ENCODE results near the gene APBB3. TPM values are rescaled to one million over a fixed set of nuclear protein-coding genes. Genes with fewer than 3 reads are reported as not detected.

Gene APBB3
- total and polyA plus RNA-seq, 9 donors, result 13.1 to 47.6 (median 36.1) TPM

DNA sequence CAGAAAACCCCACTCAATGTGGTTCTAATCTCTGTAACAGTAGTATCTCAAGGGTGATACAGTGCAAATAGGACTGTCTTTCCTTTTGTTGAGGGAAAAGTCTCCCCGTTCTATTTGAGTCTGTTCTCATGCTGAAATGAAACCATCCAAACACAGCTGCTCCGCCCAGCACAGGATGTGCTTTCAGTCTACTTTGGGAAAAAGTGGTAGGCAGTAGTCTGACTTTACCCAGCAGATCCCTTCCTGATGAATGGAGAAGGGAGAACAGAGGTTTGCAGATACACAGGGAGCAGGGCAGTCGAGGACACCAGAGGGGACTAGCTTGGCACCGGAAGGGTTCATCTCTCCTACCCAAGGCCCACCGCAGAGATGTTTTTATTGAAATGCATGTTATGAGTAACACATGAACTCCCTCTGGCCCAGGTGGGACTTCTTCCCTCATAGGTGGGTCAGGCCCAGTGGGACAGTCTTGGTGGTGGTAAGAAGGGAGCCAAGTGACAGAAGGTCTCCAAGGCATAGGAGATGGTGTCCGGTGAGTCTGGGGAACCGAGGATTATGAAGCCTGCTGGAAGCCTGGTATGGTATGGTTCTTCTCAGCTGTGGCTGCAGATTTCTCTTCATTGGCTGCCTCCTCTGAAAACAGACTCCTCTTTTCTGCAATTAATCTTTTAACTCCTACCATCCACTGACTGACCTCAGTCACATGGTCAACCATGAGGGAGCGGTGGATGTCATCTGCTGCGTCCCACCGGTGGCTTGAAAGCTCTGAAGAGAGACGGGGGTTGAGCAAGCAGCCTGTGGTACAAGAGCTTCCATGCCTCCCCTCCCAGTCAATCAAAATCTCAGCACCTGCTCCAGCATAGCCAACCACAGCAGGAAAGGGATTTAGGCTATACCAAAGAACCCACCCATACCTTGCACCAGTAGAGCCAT, 14.0 kb downstream of the APBB3 start:
- DNase-seq, result no peak
- 79 to 83% (median 80%) methylated on average over 11 of the region's 11 CpGs for WGBS, 3 donors
- Histone ChIP-seq H3K27me3 (no peaks in the 10 kb centered on the region), H3K9me3 (no peaks in the 10 kb centered on the region), H3K4me3 (no peak overlapping the region), H3K27ac (no peak overlapping the region), H3K4me1 (ENCODE audit: insufficient read depth) (peaks cover 15% of the 10 kb centered on the region), H3K36me3 (no peaks in the 10 kb centered on the region)
- intact Hi-C loops (cut with DNase I), result no loop called here
- no peak for TF ChIP-seq POLR2A (IDR thresholded peaks at IDR 0.05)
- no peak for TF ChIP-seq EP300 (IDR thresholded peaks at IDR 0.05)
- TF ChIP-seq, protein P1, sequence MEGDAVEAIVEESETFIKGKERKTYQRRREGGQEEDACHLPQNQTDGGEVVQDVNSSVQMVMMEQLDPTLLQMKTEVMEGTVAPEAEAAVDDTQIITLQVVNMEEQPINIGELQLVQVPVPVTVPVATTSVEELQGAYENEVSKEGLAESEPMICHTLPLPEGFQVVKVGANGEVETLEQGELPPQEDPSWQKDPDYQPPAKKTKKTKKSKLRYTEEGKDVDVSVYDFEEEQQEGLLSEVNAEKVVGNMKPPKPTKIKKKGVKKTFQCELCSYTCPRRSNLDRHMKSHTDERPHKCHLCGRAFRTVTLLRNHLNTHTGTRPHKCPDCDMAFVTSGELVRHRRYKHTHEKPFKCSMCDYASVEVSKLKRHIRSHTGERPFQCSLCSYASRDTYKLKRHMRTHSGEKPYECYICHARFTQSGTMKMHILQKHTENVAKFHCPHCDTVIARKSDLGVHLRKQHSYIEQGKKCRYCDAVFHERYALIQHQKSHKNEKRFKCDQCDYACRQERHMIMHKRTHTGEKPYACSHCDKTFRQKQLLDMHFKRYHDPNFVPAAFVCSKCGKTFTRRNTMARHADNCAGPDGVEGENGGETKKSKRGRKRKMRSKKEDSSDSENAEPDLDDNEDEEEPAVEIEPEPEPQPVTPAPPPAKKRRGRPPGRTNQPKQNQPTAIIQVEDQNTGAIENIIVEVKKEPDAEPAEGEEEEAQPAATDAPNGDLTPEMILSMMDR (IDR thresholded peaks at IDR 0.05), result no peak

DNA sequence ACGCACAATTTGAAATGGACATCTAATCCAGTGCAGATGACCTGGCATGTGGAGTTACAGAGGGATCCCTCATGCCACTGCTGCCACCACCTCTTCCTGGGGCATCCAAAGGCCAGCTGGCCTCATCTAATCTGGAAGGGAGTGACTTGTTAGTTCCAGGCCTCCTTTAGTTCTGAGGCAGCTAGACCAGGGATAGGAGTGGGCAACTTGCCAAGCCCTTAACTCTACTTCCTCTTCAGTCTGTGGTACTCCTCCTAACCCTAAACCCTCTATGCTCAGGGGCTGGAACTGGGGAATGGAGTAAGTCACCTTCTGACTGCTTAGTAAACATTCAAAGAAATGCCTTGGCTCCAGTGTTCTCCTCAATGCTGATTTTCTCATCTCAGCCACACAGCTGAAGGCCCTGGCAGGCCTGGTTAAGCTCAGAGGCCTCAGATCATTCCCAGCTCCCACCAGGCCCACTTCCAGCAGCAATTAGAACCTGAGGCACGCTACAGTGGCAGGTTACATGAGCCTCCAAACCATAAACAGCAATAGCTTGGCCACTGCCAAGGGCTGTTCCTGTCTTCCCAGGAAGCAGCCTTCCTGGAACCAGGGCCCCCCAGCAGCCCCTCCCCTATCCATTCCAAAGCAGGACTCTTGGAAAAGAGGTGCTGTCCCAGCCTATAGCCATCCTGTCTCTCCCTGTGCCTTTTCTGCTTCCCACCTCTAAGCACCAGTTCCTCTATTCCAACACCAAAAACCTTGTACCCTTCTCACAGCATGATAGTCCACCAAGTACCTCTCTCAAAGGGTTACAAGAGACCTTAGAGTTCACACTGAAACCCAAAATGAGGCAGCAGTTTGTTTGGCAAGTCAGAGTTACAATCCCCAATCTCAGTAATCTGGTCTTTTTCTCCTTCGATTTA, 14.9 kb downstream of the APBB3 start:
- intact Hi-C loops (cut with DNase I), result loop anchor here in 2 of 4 donors (5.0 kb wide), 3 partner anchors 93 to 147 kb away; partner anchors contain the start of genes ANKHD1 (in 1 of the 2), IK (in 1 of the 2) and NDUFA2 (in 1 of the 2)
- no peaks in the 10 kb centered on the region for H3K27me3 ChIP-seq
- no peaks in the 10 kb centered on the region for H3K36me3 ChIP-seq
- peak in 3 of 5 donors; percentile 42 to 54 (median 46) for DNase-seq
- whole genome bisulfite sequencing, 3 donors, result 68 to 70% (median 69%) methylated on average over 3 of the region's 3 CpGs
- TF ChIP-seq, protein P1 (IDR thresholded peaks at IDR 0.05), result no peak
- TF ChIP-seq EP300 (IDR thresholded peaks at IDR 0.05), result no peak
- no peaks in the 10 kb centered on the region for H3K9me3 ChIP-seq
- peaks cover 15% of the 10 kb centered on the region for H3K4me1 ChIP-seq (ENCODE audit: insufficient read depth)
- H3K4me3 ChIP-seq, result no peak overlapping the region
- H3K27ac ChIP-seq, result peak overlapping the region; percentile 9 to 96

DNA sequence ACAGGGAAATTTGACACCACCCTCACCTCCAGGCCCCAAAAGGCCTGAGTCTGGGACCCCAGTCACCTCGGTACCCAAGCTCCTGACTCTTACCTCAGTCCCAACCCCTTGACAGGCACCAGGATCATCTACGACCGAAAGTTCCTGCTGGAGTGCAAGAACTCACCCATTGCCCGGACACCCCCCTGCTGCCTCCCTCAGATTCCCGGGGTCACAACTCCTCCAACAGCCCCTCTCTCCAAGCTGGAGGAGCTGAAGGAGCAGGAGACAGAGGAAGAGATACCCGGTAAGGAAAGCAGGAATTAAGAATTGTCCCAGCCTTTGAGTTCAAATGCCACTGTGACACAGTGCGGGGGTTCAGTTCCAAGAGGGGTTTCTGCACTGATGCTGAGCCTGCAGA, 15.6 kb downstream of the APBB3 start:
- intact Hi-C loops (cut with DNase I), result loop anchor here in 2 of 4 donors (5.0 kb wide), 3 partner anchors 94 to 146 kb away; partner anchors contain the start of genes ANKHD1 (in 1 of the 2), IK (in 1 of the 2) and NDUFA2 (in 1 of the 2)
- no peak for TF ChIP-seq POLR2A (IDR thresholded peaks at IDR 0.05)
- peaks cover 15% of the 10 kb centered on the region for H3K4me1 ChIP-seq (ENCODE audit: insufficient read depth)
- H3K36me3 ChIP-seq, result no peaks in the 10 kb centered on the region
- no peak overlapping the region for H3K4me3 ChIP-seq
- H3K27ac ChIP-seq, result peak overlapping the region; percentile 91 to 96
- no peaks in the 10 kb centered on the region for H3K27me3 ChIP-seq
- DNase-seq, result no peak
- no peaks in the 10 kb centered on the region for H3K9me3 ChIP-seq
- WGBS, 3 donors, result 77 to 86% (median 81%) methylated on average over 7 of the region's 7 CpGs

DNA sequence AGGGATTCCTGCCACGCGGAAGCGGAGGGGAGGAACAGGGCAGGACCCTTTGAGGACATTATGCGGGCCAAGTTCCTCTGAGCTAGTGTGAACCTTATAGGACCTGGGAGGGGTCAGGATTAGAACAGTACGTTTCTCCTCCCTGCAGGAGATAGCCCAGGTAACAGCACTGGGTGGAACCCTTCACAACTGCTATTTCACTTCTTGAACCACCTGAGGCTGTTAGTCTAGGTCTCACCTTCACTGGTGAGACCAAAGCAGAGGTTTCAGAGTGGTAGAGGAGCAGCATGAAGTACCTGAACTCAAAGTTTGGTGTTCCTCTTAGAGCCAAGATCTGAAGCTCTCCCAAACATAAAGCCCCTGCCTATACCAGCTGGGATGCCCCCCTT, 16.1 kb downstream of the APBB3 start:
- intact Hi-C loops (cut with DNase I), result loop anchor here in 2 of 4 donors (5.0 kb wide), 3 partner anchors 94 to 146 kb away; partner anchors contain the start of genes ANKHD1 (in 1 of the 2), IK (in 1 of the 2) and NDUFA2 (in 1 of the 2)
- H3K4me1 ChIP-seq (ENCODE audit: insufficient read depth), result peaks cover 15% of the 10 kb centered on the region
- no peaks in the 10 kb centered on the region for H3K36me3 ChIP-seq
- DNase-seq, result no peak
- H3K9me3 ChIP-seq, result no peaks in the 10 kb centered on the region
- peak overlapping the region; percentile 48 for H3K4me3 ChIP-seq
- no peaks in the 10 kb centered on the region for H3K27me3 ChIP-seq
- 0 to 3% (median 1%) methylated on average over 5 of the region's 5 CpGs for WGBS, 3 donors
- peak overlapping the region; percentile 91 to 96 for H3K27ac ChIP-seq
- TF ChIP-seq POLR2A (IDR thresholded peaks at IDR 0.05), result no peak
- TF ChIP-seq EP300 (IDR thresholded peaks at IDR 0.05), result no peak
- TF ChIP-seq, protein P1 (IDR thresholded peaks at IDR 0.05), result no peak
